IPS DF 6.9 (cell line): ENCODE measurements around the gene USF3.

Source experiments
- DNase-seq: peaks from one replicate; pipeline ENCODE4 v3.0.0-alpha.2; 2013; ENCODE audit warnings: low read depth, low spot score
- H3K27ac ChIP-seq: one replicate; pipeline ENCODE4 v1.5.1; 2013; ENCODE audit warnings: low read length, control low read depth
- H3K27me3 ChIP-seq: 2 replicates; pipeline ENCODE4 v1.6.1; 2013; ENCODE audit warnings: mild to moderate bottlenecking, low read length; ENCODE audit not compliant: control insufficient read depth, insufficient read depth
- H3K36me3 ChIP-seq: 2 replicates; pipeline ENCODE4 v1.6.1; 2013; ENCODE audit warnings: low read length; ENCODE audit not compliant: control insufficient read depth, insufficient read depth
- H3K4me1 ChIP-seq: 2 replicates; pipeline ENCODE4 v1.6.1; 2013; ENCODE audit warnings: low read length; ENCODE audit not compliant: control insufficient read depth, insufficient read depth
- H3K4me3 ChIP-seq: 2 replicates; pipeline ENCODE4 v1.5.1; 2013; ENCODE audit warnings: mild to moderate bottlenecking, low read length
- H3K9me3 ChIP-seq: 2 replicates; pipeline ENCODE4 v1.6.1; 2013; ENCODE audit warnings: low read length, inconsistent platforms; ENCODE audit not compliant: control insufficient read depth, insufficient read depth
- WGBS: extraction: QIAGEN DNeasy Blood & Tissue Kit; methylation state at CpG from one replicate; pipeline ENCODE4 v1.1.7; 2013; ENCODE audit warnings: mixed read lengths, missing lambda C conversion rate; ENCODE audit not compliant: insufficient read length, insufficient coverage; 5-methylcytosine and 5-hydroxymethylcytosine counted together

Gene USF3

DNA sequence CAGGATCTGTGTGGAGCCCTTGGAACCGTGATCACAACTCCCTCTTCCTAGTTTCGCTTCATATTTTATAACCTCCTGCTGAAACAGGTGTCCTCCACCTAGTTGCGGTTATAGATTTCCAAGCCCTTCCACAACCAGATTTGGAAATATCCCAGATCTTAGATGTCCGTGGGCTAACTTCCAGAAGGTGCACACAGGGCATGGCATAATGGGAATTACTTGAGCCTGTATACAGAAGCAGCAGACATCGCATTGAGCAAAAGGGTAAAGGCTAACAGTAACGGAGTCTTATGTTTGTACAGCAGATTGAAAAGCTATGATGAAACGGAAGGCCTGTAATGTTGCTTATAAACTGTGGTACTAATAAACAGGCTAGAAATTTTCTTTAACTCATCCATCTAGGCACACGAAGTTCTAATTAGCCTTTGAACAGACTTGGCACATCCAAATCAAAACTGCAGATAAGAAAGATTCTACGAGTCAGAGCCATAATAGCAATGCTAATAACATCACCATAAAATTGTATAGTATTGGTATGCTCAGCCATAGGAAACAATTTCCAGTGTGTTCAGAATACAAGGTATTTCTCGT lies 1.2 kb upstream of the USF3 start:
- Histone ChIP-seq H3K27me3 (no peaks in the 10 kb centered on the region), H3K9me3 (no peaks in the 10 kb centered on the region), H3K4me3 (peak overlapping the region; percentile 78; the same call in 1 of the 2 replicates), H3K27ac (no peak overlapping the region), H3K36me3 (no peaks in the 10 kb centered on the region), H3K4me1 (no peaks in the 10 kb centered on the region; the same call in 1 of the 2 replicates)
- WGBS = no CpG with 5 or more reads among the region's 10 CpGs
- no peak for DNase-seq

DNA sequence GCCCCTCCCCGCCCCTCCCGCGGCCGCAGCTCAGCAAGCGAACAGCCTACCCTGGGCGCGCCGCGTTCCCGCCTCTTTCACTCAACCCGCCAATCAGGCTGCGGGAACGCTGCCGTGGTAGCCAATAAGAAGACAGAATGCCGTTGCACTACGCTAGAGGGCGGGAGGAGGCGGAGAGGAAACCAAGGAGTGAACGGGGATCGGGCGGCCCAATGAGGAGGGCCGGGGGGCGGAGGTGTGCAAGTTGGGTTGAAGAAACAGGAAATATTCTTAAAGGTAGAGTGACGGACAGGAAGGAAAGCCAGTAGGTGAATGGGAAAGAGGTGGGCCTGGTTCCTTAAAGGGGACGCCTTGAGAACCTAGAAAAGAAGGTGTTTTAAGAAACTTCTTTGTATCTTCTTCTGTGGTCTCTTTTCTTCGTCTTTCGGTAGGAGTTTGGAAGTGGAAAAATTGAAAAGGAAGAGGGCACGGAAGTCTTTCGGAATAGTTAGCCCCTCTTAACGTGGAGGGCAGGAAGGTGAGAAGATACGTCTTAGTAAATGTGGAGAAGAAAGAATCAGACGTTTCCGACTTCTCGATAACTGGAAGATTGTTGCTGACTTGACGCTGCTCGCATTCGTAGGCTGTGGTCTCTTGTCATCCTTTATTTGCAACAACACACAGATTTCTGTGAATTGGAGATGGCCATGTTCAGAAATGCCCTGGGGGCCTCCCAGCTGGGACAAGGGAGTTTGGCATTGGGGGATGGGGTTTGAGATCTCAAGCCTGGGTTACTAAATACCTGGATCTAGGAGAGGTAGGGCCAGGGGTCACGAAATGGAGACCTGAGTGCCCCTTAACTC lies 437 bp upstream of the USF3 start:
- Histone ChIP-seq H3K4me1 (peaks cover under 1% of the 10 kb centered on the region; the same call in 1 of the 2 replicates), H3K27ac (no peak overlapping the region), H3K4me3 (peak overlapping the region; percentile 78; the same call in 1 of the 2 replicates), H3K9me3 (no peaks in the 10 kb centered on the region), H3K36me3 (no peaks in the 10 kb centered on the region), H3K27me3 (no peaks in the 10 kb centered on the region)
- no CpG with 5 or more reads among the region's 38 CpGs for WGBS
- peak; percentile 92 for DNase-seq

DNA sequence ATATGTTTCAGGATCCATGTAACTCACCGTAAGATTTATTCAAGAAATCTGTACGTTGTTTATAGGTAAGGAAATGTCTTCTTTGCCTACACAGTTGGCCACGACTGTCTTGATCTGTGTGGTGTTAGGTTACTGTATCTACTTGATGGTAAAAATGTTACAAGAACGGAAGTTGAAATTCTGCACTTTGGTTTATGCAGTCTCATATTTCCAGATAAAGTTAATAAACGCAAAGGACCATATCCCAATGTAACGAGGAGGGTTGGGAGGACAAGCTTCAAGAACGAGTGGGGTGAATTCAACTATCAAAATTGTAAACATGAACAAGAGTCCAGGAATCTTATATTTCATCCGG lies 1.0 kb downstream of the USF3 start:
- H3K27ac ChIP-seq = no peak overlapping the region
- DNase-seq = no peak

DNA sequence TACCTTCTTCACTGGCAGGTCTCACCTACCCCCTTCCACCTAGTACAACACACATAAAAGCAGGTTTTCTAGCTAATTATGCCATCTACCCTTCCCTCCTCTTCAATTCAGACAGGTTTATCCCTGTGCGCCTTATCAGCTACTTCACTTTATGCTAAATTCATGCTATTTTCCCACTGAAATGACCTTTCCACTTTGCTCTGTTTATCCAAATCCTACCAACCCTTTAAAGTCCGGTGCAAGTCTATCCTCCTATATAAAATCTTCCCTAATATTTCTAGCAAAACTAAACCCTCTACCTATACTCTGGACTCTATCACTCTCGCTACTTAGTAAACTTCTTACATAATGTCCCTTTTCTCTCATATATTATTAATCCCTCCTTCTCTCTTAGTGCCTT lies 6.0 kb downstream of the USF3 start:
- DNase-seq = no peak

More for the DNA sequence above, 1.0 kb downstream of the USF3 start:
- Histone ChIP-seq H3K9me3 (no peaks in the 10 kb centered on the region), H3K36me3 (no peaks in the 10 kb centered on the region), H3K4me1 (peaks cover 3% of the 10 kb centered on the region; the same call in 1 of the 2 replicates), H3K27me3 (no peaks in the 10 kb centered on the region), H3K4me3 (peak overlapping the region; percentile 98; the same call in 1 of the 2 replicates)
- WGBS = no CpG with 5 or more reads among the region's 8 CpGs

DNA sequence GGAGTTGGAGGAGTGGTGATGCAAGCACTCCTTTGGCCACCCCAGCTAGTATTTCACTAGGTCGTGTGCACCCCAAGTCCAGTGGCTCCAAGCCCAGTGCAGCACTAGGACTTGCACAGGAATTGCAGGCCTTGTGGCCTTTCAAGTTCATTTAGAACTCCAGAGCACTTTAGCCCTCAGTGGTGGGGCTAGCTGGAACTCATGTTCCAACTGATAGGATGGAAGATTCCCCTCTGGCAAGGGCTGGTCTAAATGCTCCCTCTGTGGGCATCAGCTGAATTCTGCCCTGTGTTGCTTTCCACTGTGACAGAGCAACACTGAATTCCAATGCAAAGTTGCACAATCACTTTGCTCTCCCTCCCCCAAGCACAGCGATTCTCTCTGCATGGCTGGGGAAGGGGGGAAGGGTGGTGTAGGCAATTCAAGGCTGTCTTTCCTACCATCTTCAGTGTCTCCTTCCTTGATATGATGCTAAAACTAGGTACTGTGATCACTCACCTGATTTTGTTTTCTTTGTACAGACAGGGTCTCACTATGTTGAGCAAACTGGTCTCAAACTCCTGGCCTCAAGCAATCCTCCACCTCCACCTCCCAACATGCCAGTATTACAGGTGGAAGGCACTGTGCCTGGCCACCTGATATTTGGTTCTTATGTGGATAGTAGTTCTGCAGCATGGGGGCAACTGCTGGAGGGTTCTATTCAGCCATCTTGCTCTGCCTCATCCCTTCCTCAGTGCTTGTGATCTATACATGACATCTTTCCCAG lies 10.3 kb downstream of the USF3 start:
- no CpG with 5 or more reads among the region's 2 CpGs for WGBS
- no peaks in the 10 kb centered on the region for H3K27me3 ChIP-seq
- peaks cover 7% of the 10 kb centered on the region for H3K4me1 ChIP-seq
- no peaks in the 10 kb centered on the region for H3K9me3 ChIP-seq
- no peaks in the 10 kb centered on the region for H3K36me3 ChIP-seq
- no peak overlapping the region for H3K27ac ChIP-seq
- DNase-seq = no peak
- H3K4me3 ChIP-seq = no peak overlapping the region

More for the DNA sequence above, 6.0 kb downstream of the USF3 start:
- H3K4me1 ChIP-seq = peaks cover 9% of the 10 kb centered on the region
- no peak overlapping the region for H3K27ac ChIP-seq
- WGBS = 100% methylated on average over 2 of the region's 3 CpGs
- H3K9me3 ChIP-seq = no peaks in the 10 kb centered on the region
- H3K36me3 ChIP-seq = no peaks in the 10 kb centered on the region
- no peak overlapping the region for H3K4me3 ChIP-seq
- no peaks in the 10 kb centered on the region for H3K27me3 ChIP-seq

DNA sequence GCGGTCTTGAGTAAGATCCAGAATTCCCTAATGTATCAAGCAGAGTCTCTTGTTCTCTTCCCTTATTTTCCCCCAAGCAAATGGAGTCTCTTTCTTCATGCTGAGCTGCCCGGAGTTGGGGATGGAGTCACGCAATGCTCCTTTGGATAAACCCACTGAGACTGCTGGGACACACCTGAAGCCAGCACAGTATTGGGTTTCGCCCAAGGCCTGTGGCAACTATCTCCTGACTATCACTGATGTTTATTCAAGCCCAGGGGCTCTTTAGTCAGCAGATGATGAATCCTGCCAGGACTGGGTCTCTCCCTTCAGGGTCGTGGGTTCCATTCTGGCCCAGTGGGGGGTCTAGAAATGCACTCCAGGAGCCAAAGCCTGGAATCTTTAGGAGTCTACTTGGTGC lies 11.3 kb downstream of the USF3 start:
- no peaks in the 10 kb centered on the region for H3K27me3 ChIP-seq
- H3K27ac ChIP-seq = no peak overlapping the region
- H3K4me1 ChIP-seq = peaks cover 7% of the 10 kb centered on the region
- H3K9me3 ChIP-seq = no peaks in the 10 kb centered on the region
- no CpG with 5 or more reads among the region's 5 CpGs for WGBS
- no peaks in the 10 kb centered on the region for H3K36me3 ChIP-seq
- DNase-seq = no peak
- H3K4me3 ChIP-seq = no peak overlapping the region

DNA sequence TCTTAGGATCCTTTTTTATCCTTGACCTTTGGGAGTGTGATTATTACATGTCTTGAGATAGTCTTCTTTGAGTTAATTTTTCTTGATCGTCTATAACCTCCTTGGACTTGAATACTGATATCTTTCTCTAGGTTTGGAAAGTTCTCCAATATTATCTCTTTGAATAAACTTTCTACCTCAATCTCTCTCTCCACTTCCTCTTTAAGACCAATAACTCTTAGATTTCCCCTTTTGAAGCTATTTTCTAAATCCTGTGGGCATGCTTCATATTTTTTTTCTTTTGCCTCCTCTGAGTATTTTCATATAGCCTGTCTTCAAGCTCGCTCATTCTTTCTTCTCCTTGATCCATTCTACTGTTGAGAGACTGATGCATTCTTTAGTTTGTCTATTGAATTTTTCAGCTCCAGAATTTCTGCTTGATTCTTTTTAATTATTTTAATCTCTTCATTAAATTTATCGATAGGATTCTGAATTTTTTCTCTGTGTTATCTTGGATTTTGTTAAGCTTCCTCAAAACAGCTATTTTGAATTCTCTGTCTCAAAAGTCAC lies 12.1 kb downstream of the USF3 start:
- no CpG with 5 or more reads among the region's 3 CpGs for WGBS
- H3K27ac ChIP-seq = no peak overlapping the region
- no peak overlapping the region for H3K4me3 ChIP-seq
- peaks cover 7% of the 10 kb centered on the region for H3K4me1 ChIP-seq
- no peak for DNase-seq
- no peaks in the 10 kb centered on the region for H3K27me3 ChIP-seq
- H3K36me3 ChIP-seq = no peaks in the 10 kb centered on the region
- no peaks in the 10 kb centered on the region for H3K9me3 ChIP-seq

DNA sequence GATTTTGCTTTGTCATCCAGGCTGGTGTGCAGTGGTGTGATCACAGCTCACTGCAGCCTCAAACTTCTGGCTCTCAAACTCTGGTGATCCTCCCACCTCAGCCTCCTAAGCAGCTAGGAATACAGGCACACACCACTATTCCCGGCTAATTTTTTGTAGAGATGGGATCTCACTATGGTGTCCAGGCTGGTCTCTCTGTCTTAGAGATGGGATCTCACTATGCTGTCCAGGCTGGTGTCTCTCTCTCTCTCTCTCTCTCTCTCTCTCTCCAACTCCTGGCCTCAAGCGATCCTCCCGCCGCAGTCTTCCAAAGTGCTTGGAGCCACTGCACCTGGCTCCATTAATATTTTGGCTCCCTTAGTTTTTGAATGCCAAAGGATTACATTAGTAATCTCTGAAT lies 17.7 kb downstream of the USF3 start:
- Histone ChIP-seq H3K9me3 (no peaks in the 10 kb centered on the region), H3K4me3 (no peak overlapping the region), H3K36me3 (no peaks in the 10 kb centered on the region), H3K4me1 (no peaks in the 10 kb centered on the region), H3K27me3 (no peaks in the 10 kb centered on the region), H3K27ac (no peak overlapping the region)
- WGBS = no CpG with 5 or more reads among the region's 4 CpGs
- no peak for DNase-seq

DNA sequence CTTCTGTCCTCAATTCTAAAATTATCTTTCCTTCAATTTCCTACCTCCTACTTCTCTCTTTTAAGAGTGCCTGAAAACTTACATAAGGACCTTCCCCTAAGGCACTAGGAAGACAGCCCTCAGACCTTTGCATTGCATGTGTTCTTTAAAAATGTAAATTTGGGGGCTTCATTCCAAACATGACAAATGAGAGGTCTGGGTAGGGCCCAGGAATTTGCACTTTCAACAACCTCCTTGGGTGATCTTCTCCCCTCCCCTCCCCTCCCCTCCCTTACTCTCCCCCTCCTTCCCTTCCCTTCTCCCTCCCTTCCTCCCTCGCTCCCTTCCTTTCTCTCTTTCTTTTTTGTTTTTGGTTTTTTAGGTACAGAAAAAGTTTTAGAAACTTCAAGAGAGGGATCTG lies 18.7 kb downstream of the USF3 start:
- Histone ChIP-seq H3K36me3 (no peaks in the 10 kb centered on the region), H3K9me3 (no peaks in the 10 kb centered on the region), H3K4me3 (no peak overlapping the region), H3K4me1 (no peaks in the 10 kb centered on the region), H3K27ac (no peak overlapping the region), H3K27me3 (no peaks in the 10 kb centered on the region)
- no CpG with 5 or more reads among the region's 1 CpG for WGBS
- DNase-seq = no peak

DNA sequence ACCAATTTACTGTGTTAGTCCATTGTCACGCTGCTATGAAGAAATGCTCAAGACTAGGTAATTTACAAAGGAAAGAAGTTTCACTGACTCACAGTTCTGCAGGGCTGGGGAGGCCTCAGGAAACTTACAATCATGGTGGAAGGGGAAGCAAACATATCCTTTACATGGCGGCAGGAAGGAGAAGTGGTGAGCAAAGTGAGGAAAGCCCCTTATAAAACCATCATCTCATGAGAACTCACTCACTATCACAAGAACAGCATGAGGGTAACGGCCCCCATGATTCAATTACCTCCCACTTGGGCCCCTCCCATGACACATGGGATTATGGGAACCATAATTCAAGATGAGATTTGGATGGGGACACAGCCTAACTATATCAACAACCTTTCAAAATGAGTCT lies 20.2 kb downstream of the USF3 start:
- Histone ChIP-seq H3K27me3 (no peaks in the 10 kb centered on the region), H3K4me3 (no peak overlapping the region), H3K4me1 (no peaks in the 10 kb centered on the region), H3K27ac (no peak overlapping the region), H3K36me3 (no peaks in the 10 kb centered on the region), H3K9me3 (no peaks in the 10 kb centered on the region)
- no CpG with 5 or more reads among the region's 3 CpGs for WGBS
- no peak for DNase-seq
